IMR-90 (cell line): ENCODE data around the gene RSBN1. TPM values are rescaled to one million over a fixed set of nuclear protein-coding genes. Genes with fewer than 3 reads are reported as not detected.

Source experiments
- MAFK ChIP-seq: IDR thresholded peaks from 2 replicates; pipeline ENCODE4 v1.6.1; 2012; ENCODE audit warnings: low read depth, low read length, improper control_type of control experiment
- POLR2A ChIP-seq: IDR thresholded peaks from 2 replicates; pipeline ENCODE4 v1.6.1; 2012; ENCODE audit warnings: mild to moderate bottlenecking, low read depth, low read length
- RAD21 ChIP-seq: IDR thresholded peaks from 2 replicates; pipeline ENCODE4 v1.6.1; 2012; ENCODE audit warnings: low read length, improper control_type of control experiment
- RFX5 ChIP-seq: IDR thresholded peaks from 2 replicates; pipeline ENCODE4 v1.8.0; 2012; ENCODE audit warnings: low read depth, mild to moderate bottlenecking, low read length, moderate library complexity
- USF2 ChIP-seq: fragments of 150-350 bp; IDR thresholded peaks from 2 replicates; pipeline ENCODE4 v1.6.1; 2017; ENCODE audit warnings: mild to moderate bottlenecking, antibody characterized with exemption, low read length, low read depth
- polyA plus RNA-seq, 3 experiments: library from polyadenylated mRNA; depleted of rRNA; stranded (reverse); fragments of >200 nt; gene quantifications; 2 replicates each; pipeline ENCODE4 v1.2.3, GENCODE V29; 2012; ENCODE audit warnings: low replicate concordance in 1 of 3
- total RNA-seq: library from RNA; depleted of rRNA; stranded (reverse); fragments of >200 nt; gene quantifications from 2 replicates; pipeline ENCODE4 v1.2.3, GENCODE V29; 2012

Gene RSBN1
- total and polyA plus RNA-seq, 2 of the 4 experiments (the other 2 are of a cell fraction): 5.3 to 11.7 TPM

- no peak for TF ChIP-seq USF2
- no peak for TF ChIP-seq RAD21
- no peak for TF ChIP-seq MAFK
- no peak for TF ChIP-seq POLR2A
- no peak for TF ChIP-seq RFX5
Observed at GRCh38 chr1:113761937-113762336, 50.3 kb downstream of the RSBN1 start (continued).
